Measurements from ENCODE around the gene RELT.

Gene RELT

GRCh38 chr11:73392108-73393010 is 16.2 kb downstream of the RELT start:
- no peak for DNase-seq

- no peak for DNase-seq
Measured at GRCh38 chr11:73393011-73393380, 16.8 kb downstream of the RELT start.

- peak; percentile 67 to 70 for DNase-seq
Measured at GRCh38 chr11:73393479-73394415, 17.5 kb downstream of the RELT start.

- DNase-seq: no peak
Measured at GRCh38 chr11:73394416-73395296, 18.5 kb downstream of the RELT start.

- DNase-seq: no peak
Measured at GRCh38 chr11:73395297-73396208, 19.4 kb downstream of the RELT start.

- no peak for DNase-seq
Measured at GRCh38 chr11:73396251-73396930, 20.2 kb downstream of the RELT start.

GRCh38 chr11:73396985-73397384 is 20.8 kb downstream of the RELT start:
- no peak for DNase-seq

- DNase-seq: no peak
Measured at GRCh38 chr11:73397468-73398131, 21.4 kb downstream of the RELT start.

GRCh38 chr11:73398132-73398526 is 21.9 kb downstream of the RELT start:
- DNase-seq: no peak

GRCh38 chr11:73398721-73399120 is 22.5 kb downstream of the RELT start:
- no peak for DNase-seq

- no peak for DNase-seq
Measured at GRCh38 chr11:73399159-73399590, 23.0 kb downstream of the RELT start.

GRCh38 chr11:73399636-73400035 is 23.4 kb downstream of the RELT start:
- DNase-seq: no peak

GRCh38 chr11:73400293-73400692 is 24.1 kb downstream of the RELT start:
- DNase-seq: no peak

GRCh38 chr11:73401217-73401923 is 25.2 kb downstream of the RELT start:
- no peak for DNase-seq

GRCh38 chr11:73401924-73402833 is 26.0 kb downstream of the RELT start:
- DNase-seq: no peak

GRCh38 chr11:73402834-73403185 is 26.6 kb downstream of the RELT start:
- peak; percentile 38 to 42 for DNase-seq

- peak in 1 of 2 donors; percentile 11 for DNase-seq
Measured at GRCh38 chr11:73403541-73403940, 27.3 kb downstream of the RELT start.

- DNase-seq: peak in 1 of 2 donors; percentile 58
Measured at GRCh38 chr11:73404048-73404447, 27.8 kb downstream of the RELT start.
